Muscle layer of colon (tissue), 2 donors: Measurements from ENCODE around the gene GARRE1.
A peak's percentile ranks its signal among the peaks of the same experiment; 100 is the strongest.
"Not testable (repeated sequence)": the region's sequence is repeated elsewhere in the genome, so short reads cannot be mapped to it uniquely, and the experiment has no call there.

ENCODE experiments used
- H3K27ac ChIP-seq: one replicate; pipeline ENCODE4 v1.7.0; 2013; ENCODE audit warnings: low read depth, mild to moderate bottlenecking, low read length, moderate library complexity
- H3K27me3 ChIP-seq, 2 donors: one replicate each; pipeline ENCODE4 v1.7.0; 2013; ENCODE audit warnings: low read length in 2 of 2, mild to moderate bottlenecking in 2 of 2; ENCODE audit not compliant: insufficient read depth in 2 of 2, control insufficient read depth in 1 of 2
- H3K36me3 ChIP-seq: one replicate; pipeline ENCODE4 v1.7.0; 2013; ENCODE audit warnings: mild to moderate bottlenecking, low read length; ENCODE audit not compliant: insufficient read depth
- H3K4me1 ChIP-seq: one replicate; pipeline ENCODE4 v1.7.0; 2013; ENCODE audit warnings: mild to moderate bottlenecking, low read length; ENCODE audit not compliant: insufficient read depth
- H3K4me3 ChIP-seq, 2 donors: one replicate each; pipeline ENCODE4 v1.7.0; 2013; ENCODE audit warnings: low read length in 2 of 2, low read depth in 1 of 2, mild to moderate bottlenecking in 1 of 2, moderate library complexity in 1 of 2
- H3K9ac ChIP-seq: one replicate; pipeline ENCODE4 v1.7.0; 2013; ENCODE audit warnings: low read length
- H3K9me3 ChIP-seq: one replicate; pipeline ENCODE4 v1.7.0; 2013; ENCODE audit warnings: mild to moderate bottlenecking, low read length
- donor health status: abdominal sarcoma.
- donor health status: Adenocarcinoma of cecum.

The GARRE1 gene

GRCh38 chr19:34248941-34249340, 5.4 kb upstream of the GARRE1 start:
- no peak overlapping the region for H3K9ac ChIP-seq
- H3K4me1 ChIP-seq = no peaks in the 10 kb centered on the region
- H3K27me3 ChIP-seq = no peaks in the 10 kb centered on the region
- no peak overlapping the region for H3K27ac ChIP-seq
- H3K4me3 ChIP-seq = no peak overlapping the region
- H3K36me3 ChIP-seq = no peaks in the 10 kb centered on the region
- H3K9me3 ChIP-seq = no peaks in the 10 kb centered on the region

DNA sequence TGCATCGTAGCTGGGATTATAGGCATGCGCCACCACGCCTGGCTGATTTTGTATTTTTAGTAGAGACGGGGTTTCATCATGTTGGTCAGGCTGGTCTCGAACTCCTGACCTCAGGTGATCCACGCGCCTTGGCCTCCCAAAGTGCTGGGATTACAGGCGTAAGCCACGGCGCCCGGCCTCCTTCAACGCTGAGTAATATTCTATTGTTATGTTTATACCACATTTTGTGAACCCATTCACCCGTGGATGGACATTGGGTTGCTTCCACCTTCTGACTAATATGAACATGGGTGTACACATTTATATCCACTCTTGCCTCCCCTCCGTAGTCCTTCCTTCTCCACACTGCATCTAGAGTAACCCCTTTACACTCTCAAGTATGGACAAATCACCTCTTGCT, 1.2 kb upstream of the GARRE1 start:
- not testable (repeated sequence) for H3K27ac ChIP-seq, H3K9ac ChIP-seq, H3K4me3 ChIP-seq, H3K27me3 ChIP-seq, H3K36me3 ChIP-seq, H3K9me3 ChIP-seq, H3K4me1 ChIP-seq

GRCh38 chr19:34253681-34254045, 691 bp upstream of the GARRE1 start:
- H3K4me1 ChIP-seq, H3K9me3 ChIP-seq, H3K27me3 ChIP-seq, H3K36me3 ChIP-seq: not testable (repeated sequence)
- Histone ChIP-seq H3K9ac (peak overlapping the region; percentile 54), H3K27ac (peak overlapping the region; percentile 98), H3K4me3 (peak overlapping the region; percentile 71 to 98)

- Histone ChIP-seq H3K9me3 (no peaks in the 10 kb centered on the region), H3K9ac (no peak overlapping the region), H3K36me3 (no peaks in the 10 kb centered on the region), H3K4me1 (peaks cover 5% of the 10 kb centered on the region), H3K27me3 (no peaks in the 10 kb centered on the region), H3K4me3 (peak overlapping the region; percentile 65 to 83), H3K27ac (peak overlapping the region; percentile 52)
Measured at GRCh38 chr19:34254698-34255432, 511 bp downstream of the GARRE1 start.

DNA sequence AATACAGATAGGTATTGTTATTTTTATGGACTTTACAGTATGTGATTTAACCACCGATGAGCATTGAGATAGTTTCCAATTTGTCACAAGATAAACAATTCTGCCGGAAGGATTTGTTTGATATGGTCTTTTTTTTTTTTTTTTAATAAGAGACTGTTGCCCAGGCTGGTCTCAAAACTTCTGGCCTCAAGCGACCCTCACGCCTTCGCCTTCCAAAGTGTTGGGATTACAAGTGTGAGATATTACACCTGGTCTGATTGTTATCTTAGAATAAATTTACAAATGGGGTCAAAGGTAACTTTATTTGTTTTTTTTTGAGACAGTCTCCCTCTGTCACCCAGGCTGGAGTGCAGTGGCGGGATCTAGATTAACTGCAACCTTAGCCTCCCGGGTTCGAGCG, 1.2 kb downstream of the GARRE1 start:
- no peak overlapping the region for H3K27ac ChIP-seq
- H3K4me1 ChIP-seq = peaks cover 6% of the 10 kb centered on the region
- H3K9ac ChIP-seq = no peak overlapping the region
- H3K36me3 ChIP-seq = no peaks in the 10 kb centered on the region
- H3K4me3 ChIP-seq = peak overlapping the region; percentile 65 to 83
- H3K27me3 ChIP-seq = no peaks in the 10 kb centered on the region
- H3K9me3 ChIP-seq = no peaks in the 10 kb centered on the region

- Histone ChIP-seq H3K4me1 (peaks cover 19% of the 10 kb centered on the region), H3K9ac (no peak overlapping the region), H3K9me3 (no peaks in the 10 kb centered on the region), H3K4me3 (no peak overlapping the region), H3K27me3 (no peaks in the 10 kb centered on the region), H3K36me3 (no peaks in the 10 kb centered on the region), H3K27ac (no peak overlapping the region)
Measured at GRCh38 chr19:34256835-34257558, 2.6 kb downstream of the GARRE1 start.

GRCh38 chr19:34257559-34257924, 3.2 kb downstream of the GARRE1 start:
- Histone ChIP-seq H3K27ac (no peak overlapping the region), H3K4me1 (peaks cover 19% of the 10 kb centered on the region)

DNA sequence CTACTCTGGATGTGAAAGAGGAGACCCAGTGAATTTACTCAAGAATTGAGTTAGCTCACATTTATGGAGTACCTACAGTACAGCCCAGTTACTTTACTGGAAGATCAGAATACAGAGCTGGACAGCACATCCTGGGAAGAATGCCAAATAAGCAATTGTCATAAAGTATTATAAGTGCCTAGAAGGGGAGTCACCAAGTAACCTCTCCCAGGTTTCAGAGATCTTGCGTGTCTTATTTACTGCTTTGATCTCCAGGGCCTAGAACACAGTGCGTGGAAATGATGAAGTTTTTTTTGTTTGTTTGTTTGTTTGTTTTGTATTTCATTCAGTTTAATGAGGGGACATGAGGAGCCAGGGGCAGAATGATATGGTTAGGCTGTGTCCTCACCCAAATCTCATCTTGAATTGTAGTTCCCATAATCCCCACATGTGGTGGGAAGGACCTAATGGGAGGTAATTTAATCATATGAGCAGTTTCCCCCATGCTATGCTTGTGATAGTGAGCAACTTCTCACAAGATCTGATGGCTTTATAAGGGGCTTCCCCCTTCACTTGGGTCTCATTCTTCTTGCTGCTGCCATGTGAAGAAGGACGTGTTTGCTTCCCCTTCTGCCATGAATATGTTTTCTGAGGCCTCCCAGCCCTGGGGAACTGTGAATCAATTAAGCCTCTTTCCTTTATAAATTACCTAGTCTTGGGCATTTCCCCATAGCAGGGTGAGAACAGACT, 5.2 kb downstream of the GARRE1 start:
- Histone ChIP-seq H3K27ac (no peak overlapping the region), H3K36me3 (no peaks in the 10 kb centered on the region), H3K4me1 (peaks cover 19% of the 10 kb centered on the region), H3K27me3 (no peaks in the 10 kb centered on the region), H3K4me3 (no peak overlapping the region), H3K9ac (no peak overlapping the region), H3K9me3 (no peaks in the 10 kb centered on the region)

More at GRCh38 chr19:34257559-34257924, 3.2 kb downstream of the GARRE1 start:
- Histone ChIP-seq H3K4me3 (no peak overlapping the region), H3K9ac (no peak overlapping the region), H3K27me3 (no peaks in the 10 kb centered on the region), H3K36me3 (no peaks in the 10 kb centered on the region), H3K9me3 (no peaks in the 10 kb centered on the region)

GRCh38 chr19:34260771-34261173, 6.4 kb downstream of the GARRE1 start:
- Histone ChIP-seq H3K36me3 (no peaks in the 10 kb centered on the region), H3K27ac (no peak overlapping the region), H3K27me3 (no peaks in the 10 kb centered on the region), H3K9ac (no peak overlapping the region), H3K9me3 (no peaks in the 10 kb centered on the region), H3K4me3 (no peak overlapping the region), H3K4me1 (peaks cover 19% of the 10 kb centered on the region)

GRCh38 chr19:34261334-34262109, 7.2 kb downstream of the GARRE1 start:
- Histone ChIP-seq H3K27me3 (no peaks in the 10 kb centered on the region), H3K36me3 (no peaks in the 10 kb centered on the region), H3K27ac (no peak overlapping the region), H3K4me3 (no peak overlapping the region), H3K9me3 (no peaks in the 10 kb centered on the region), H3K9ac (no peak overlapping the region), H3K4me1 (peaks cover 19% of the 10 kb centered on the region)

- no peak overlapping the region for H3K9ac ChIP-seq
- H3K36me3 ChIP-seq = no peaks in the 10 kb centered on the region
- H3K4me3 ChIP-seq = no peak overlapping the region
- H3K27me3 ChIP-seq = no peaks in the 10 kb centered on the region
- H3K4me1 ChIP-seq = peaks cover 19% of the 10 kb centered on the region
- H3K9me3 ChIP-seq = no peaks in the 10 kb centered on the region
- H3K27ac ChIP-seq = no peak overlapping the region
Measured at GRCh38 chr19:34263745-34264237, 9.4 kb downstream of the GARRE1 start.
